ENCODE measurements around the gene TFPI.

TFPI gene

GRCh38 chr2:187468262-187468661 is 86.0 kb downstream of the TFPI start:
- Histone ChIP-seq H3K9ac (ENCODE audit: low read length) (no peak overlapping the region), H3K36me3 (ENCODE audit: control insufficient read depth, insufficient read depth, low read length) (no peaks in the 10 kb centered on the region), H3K27me3 (ENCODE audit: control insufficient read depth, insufficient read depth, low read length) (no peaks in the 10 kb centered on the region), H3K4me1 (ENCODE audit: control insufficient read depth, insufficient read depth, low read length) (no peaks in the 10 kb centered on the region), H3K4me3 (ENCODE audit: low read length) (no peak overlapping the region), H3K9me3 (ENCODE audit: control insufficient read depth, low read length) (no peaks in the 10 kb centered on the region)

- no peaks in the 10 kb centered on the region for H3K36me3 ChIP-seq (ENCODE audit: control insufficient read depth, insufficient read depth, low read length)
- no peaks in the 10 kb centered on the region for H3K27me3 ChIP-seq (ENCODE audit: control insufficient read depth, insufficient read depth, low read length)
- H3K4me3 ChIP-seq (ENCODE audit: low read length), result no peak overlapping the region
- H3K4me1 ChIP-seq (ENCODE audit: control insufficient read depth, insufficient read depth, low read length), result no peaks in the 10 kb centered on the region
- no peaks in the 10 kb centered on the region for H3K9me3 ChIP-seq (ENCODE audit: control insufficient read depth, low read length)
- no peak overlapping the region for H3K9ac ChIP-seq (ENCODE audit: low read length)
Measured at GRCh38 chr2:187466129-187466792, 88.0 kb downstream of the TFPI start.

- H3K9ac ChIP-seq (ENCODE audit: low read length), result no peak overlapping the region
- H3K27me3 ChIP-seq (ENCODE audit: control insufficient read depth, insufficient read depth, low read length), result no peaks in the 10 kb centered on the region
- no peak overlapping the region for H3K4me3 ChIP-seq (ENCODE audit: low read length)
- no peaks in the 10 kb centered on the region for H3K9me3 ChIP-seq (ENCODE audit: control insufficient read depth, low read length)
- no peaks in the 10 kb centered on the region for H3K4me1 ChIP-seq (ENCODE audit: control insufficient read depth, insufficient read depth, low read length)
- H3K36me3 ChIP-seq (ENCODE audit: control insufficient read depth, insufficient read depth, low read length), result no peaks in the 10 kb centered on the region
Measured at GRCh38 chr2:187462839-187463238, 91.4 kb downstream of the TFPI start.

GRCh38 chr2:187461294-187462261 is 92.7 kb downstream of the TFPI start:
- H3K9me3 ChIP-seq (ENCODE audit: control insufficient read depth, low read length), result no peaks in the 10 kb centered on the region
- H3K9ac ChIP-seq (ENCODE audit: low read length), result no peak overlapping the region
- H3K4me3 ChIP-seq (ENCODE audit: low read length), result no peak overlapping the region
- no peaks in the 10 kb centered on the region for H3K36me3 ChIP-seq (ENCODE audit: control insufficient read depth, insufficient read depth, low read length)
- no peaks in the 10 kb centered on the region for H3K4me1 ChIP-seq (ENCODE audit: control insufficient read depth, insufficient read depth, low read length)
- H3K27me3 ChIP-seq (ENCODE audit: control insufficient read depth, insufficient read depth, low read length), result no peaks in the 10 kb centered on the region

DNA sequence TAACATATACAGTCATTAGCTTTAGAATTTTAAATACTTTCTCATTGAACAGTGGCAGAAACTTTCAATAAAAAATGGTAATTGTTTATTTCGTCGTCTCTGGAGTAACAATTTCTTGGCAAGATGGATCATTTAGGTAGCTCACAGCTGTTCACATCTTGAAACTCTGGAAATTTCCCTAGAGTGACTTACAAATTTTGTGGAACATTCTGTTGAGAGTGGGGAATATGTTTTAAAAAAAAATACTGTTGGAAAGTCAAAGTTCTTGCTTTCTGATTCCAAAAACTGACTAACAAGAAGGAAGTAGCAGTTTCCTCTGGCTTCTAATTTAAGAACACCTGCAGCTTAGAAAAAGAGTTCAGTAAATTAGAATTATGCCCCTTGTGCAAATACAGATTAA is 95.0 kb downstream of the TFPI start:
- H3K9me3 ChIP-seq (ENCODE audit: control insufficient read depth, low read length), result no peaks in the 10 kb centered on the region
- H3K27me3 ChIP-seq (ENCODE audit: control insufficient read depth, insufficient read depth, low read length), result no peaks in the 10 kb centered on the region
- no peaks in the 10 kb centered on the region for H3K36me3 ChIP-seq (ENCODE audit: control insufficient read depth, insufficient read depth, low read length)
- H3K4me1 ChIP-seq (ENCODE audit: control insufficient read depth, insufficient read depth, low read length), result no peaks in the 10 kb centered on the region
- H3K4me3 ChIP-seq (ENCODE audit: low read length), result no peak overlapping the region
- no peak overlapping the region for H3K9ac ChIP-seq (ENCODE audit: low read length)

GRCh38 chr2:187453078-187453641 is 101.1 kb downstream of the TFPI start:
- Histone ChIP-seq H3K27me3 (ENCODE audit: control insufficient read depth, insufficient read depth, low read length) (no peaks in the 10 kb centered on the region), H3K36me3 (ENCODE audit: control insufficient read depth, insufficient read depth, low read length) (no peaks in the 10 kb centered on the region), H3K4me3 (ENCODE audit: low read length) (no peak overlapping the region), H3K9ac (ENCODE audit: low read length) (no peak overlapping the region), H3K4me1 (ENCODE audit: control insufficient read depth, insufficient read depth, low read length) (no peaks in the 10 kb centered on the region), H3K9me3 (ENCODE audit: control insufficient read depth, low read length) (no peaks in the 10 kb centered on the region)

- H3K9me3 ChIP-seq (ENCODE audit: control insufficient read depth, low read length), result no peaks in the 10 kb centered on the region
- no peaks in the 10 kb centered on the region for H3K4me1 ChIP-seq (ENCODE audit: control insufficient read depth, insufficient read depth, low read length)
- no peak overlapping the region for H3K9ac ChIP-seq (ENCODE audit: low read length)
- no peak overlapping the region for H3K4me3 ChIP-seq (ENCODE audit: low read length)
- no peaks in the 10 kb centered on the region for H3K36me3 ChIP-seq (ENCODE audit: control insufficient read depth, insufficient read depth, low read length)
- no peaks in the 10 kb centered on the region for H3K27me3 ChIP-seq (ENCODE audit: control insufficient read depth, insufficient read depth, low read length)
Measured at GRCh38 chr2:187451510-187451909, 102.7 kb downstream of the TFPI start.

- Histone ChIP-seq H3K9ac (ENCODE audit: low read length) (no peak overlapping the region), H3K36me3 (ENCODE audit: control insufficient read depth, insufficient read depth, low read length) (no peaks in the 10 kb centered on the region), H3K9me3 (ENCODE audit: control insufficient read depth, low read length) (no peaks in the 10 kb centered on the region), H3K27me3 (ENCODE audit: control insufficient read depth, insufficient read depth, low read length) (no peaks in the 10 kb centered on the region), H3K4me1 (ENCODE audit: control insufficient read depth, insufficient read depth, low read length) (no peaks in the 10 kb centered on the region), H3K4me3 (ENCODE audit: low read length) (no peak overlapping the region)
Measured at GRCh38 chr2:187447336-187447735, 106.9 kb downstream of the TFPI start.

- H3K4me3 ChIP-seq (ENCODE audit: low read length), result no peak overlapping the region
- H3K27me3 ChIP-seq (ENCODE audit: control insufficient read depth, insufficient read depth, low read length), result no peaks in the 10 kb centered on the region
- H3K36me3 ChIP-seq (ENCODE audit: control insufficient read depth, insufficient read depth, low read length), result no peaks in the 10 kb centered on the region
- H3K9ac ChIP-seq (ENCODE audit: low read length), result no peak overlapping the region
- no peaks in the 10 kb centered on the region for H3K9me3 ChIP-seq (ENCODE audit: control insufficient read depth, low read length)
- no peaks in the 10 kb centered on the region for H3K4me1 ChIP-seq (ENCODE audit: control insufficient read depth, insufficient read depth, low read length)
Measured at GRCh38 chr2:187446711-187447110, 107.5 kb downstream of the TFPI start.

GRCh38 chr2:187445051-187445450 is 109.2 kb downstream of the TFPI start:
- Histone ChIP-seq H3K4me3 (ENCODE audit: low read length) (no peak overlapping the region), H3K27me3 (ENCODE audit: control insufficient read depth, insufficient read depth, low read length) (no peaks in the 10 kb centered on the region), H3K9me3 (ENCODE audit: control insufficient read depth, low read length) (no peaks in the 10 kb centered on the region), H3K9ac (ENCODE audit: low read length) (no peak overlapping the region), H3K36me3 (ENCODE audit: control insufficient read depth, insufficient read depth, low read length) (no peaks in the 10 kb centered on the region), H3K4me1 (ENCODE audit: control insufficient read depth, insufficient read depth, low read length) (no peaks in the 10 kb centered on the region)

DNA sequence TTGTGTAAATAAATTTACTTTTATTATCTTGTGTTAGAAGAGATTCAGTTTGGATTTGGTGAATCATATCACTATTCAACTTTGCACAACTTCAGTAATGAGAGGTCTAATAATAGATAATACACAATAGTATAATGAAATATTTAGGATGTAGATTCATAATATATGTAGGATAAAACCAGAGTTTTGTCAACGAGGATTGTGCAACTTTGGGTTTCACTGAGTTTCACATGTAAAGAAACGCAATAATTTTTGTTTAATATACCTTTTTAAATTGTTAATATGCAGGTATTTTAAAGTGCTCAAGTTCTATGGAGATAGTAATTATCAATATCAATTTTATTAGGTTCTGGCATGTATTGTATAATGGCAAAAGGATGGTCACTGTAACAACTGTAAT is 111.5 kb downstream of the TFPI start:
- H3K4me3 ChIP-seq (ENCODE audit: low read length), result no peak overlapping the region

DNA sequence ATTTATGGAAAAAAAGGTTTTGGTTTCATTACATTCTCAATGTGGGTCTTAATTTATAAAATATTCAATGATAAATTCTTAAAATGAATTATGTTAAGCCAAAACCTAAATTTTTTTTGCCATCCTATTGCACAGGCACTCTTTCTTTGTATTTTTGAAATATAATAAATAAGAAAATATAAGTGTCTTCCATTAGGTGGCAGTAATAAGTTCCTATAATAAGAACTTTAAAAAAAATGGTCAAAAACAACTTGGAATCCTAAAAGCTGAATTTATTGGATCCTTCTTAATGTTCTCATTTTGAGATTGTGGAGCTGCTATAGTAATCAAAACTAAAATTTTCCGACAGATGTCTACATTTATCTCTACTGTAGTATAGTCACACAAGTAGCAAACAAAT is 111.9 kb downstream of the TFPI start:
- Histone ChIP-seq H3K9me3 (ENCODE audit: control insufficient read depth, low read length) (no peaks in the 10 kb centered on the region), H3K36me3 (ENCODE audit: control insufficient read depth, insufficient read depth, low read length) (no peaks in the 10 kb centered on the region), H3K27me3 (ENCODE audit: control insufficient read depth, insufficient read depth, low read length) (no peaks in the 10 kb centered on the region), H3K4me1 (ENCODE audit: control insufficient read depth, insufficient read depth, low read length) (no peaks in the 10 kb centered on the region), H3K4me3 (ENCODE audit: low read length) (no peak overlapping the region), H3K9ac (ENCODE audit: low read length) (no peak overlapping the region)

More for the DNA sequence above, 111.5 kb downstream of the TFPI start:
- Histone ChIP-seq H3K27me3 (ENCODE audit: control insufficient read depth, insufficient read depth, low read length) (no peaks in the 10 kb centered on the region), H3K9ac (ENCODE audit: low read length) (no peak overlapping the region), H3K36me3 (ENCODE audit: control insufficient read depth, insufficient read depth, low read length) (no peaks in the 10 kb centered on the region), H3K4me1 (ENCODE audit: control insufficient read depth, insufficient read depth, low read length) (no peaks in the 10 kb centered on the region), H3K9me3 (ENCODE audit: control insufficient read depth, low read length) (no peaks in the 10 kb centered on the region)
